ENCODE results near the gene DPEP2. TPM values are rescaled to one million over a fixed set of nuclear protein-coding genes. Genes with fewer than 3 reads are reported as not detected.

DPEP2 gene
- total and polyA plus RNA-seq, 2 of the 13 experiments (the other 11 are each of a cell fraction or from before 2014, with no cell fraction given), result 0.18 TPM; not detected in 1

DNA sequence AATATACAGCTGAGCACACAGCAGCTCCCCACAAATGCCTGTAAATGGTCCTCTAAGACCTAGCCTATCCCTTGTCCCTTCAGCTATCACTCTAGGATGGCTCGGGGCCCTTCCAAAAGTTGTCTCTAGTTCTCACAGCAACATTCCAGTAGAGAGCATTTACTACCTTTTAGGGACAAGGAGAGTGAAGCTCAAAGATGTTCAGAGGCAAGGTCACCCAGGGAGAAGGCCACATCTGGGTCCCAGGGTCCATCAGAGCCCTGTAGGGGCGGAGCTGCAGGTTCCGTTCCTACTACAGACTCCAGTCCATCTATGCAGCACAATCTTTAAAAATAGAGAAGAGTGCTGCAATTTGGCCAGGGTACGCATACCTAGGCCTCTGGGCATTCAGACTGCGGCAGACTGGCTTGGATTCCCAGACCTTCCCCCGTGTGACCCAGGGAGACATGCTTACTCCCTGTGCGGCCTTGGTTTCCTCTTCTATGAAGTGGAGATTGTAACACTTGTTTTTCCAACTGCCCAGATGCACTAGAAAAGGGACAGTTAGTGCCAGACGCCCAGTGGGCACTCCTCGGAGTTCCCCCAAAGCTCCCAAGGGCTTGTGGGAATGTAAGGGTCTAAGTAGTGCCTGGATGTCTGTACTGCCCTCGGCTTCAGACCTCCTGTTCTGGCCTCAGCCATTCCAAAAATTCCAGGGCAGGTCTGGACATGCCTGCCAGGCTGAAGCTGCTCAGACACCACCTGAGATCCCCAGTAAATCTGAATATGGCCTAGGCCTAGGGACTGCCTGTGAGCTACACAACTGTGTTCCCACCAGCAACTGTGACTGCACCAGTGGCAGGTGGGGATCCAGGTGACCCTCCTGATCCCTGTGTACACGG, 33.4 kb downstream of the DPEP2 start (continued):
- TF ChIP-seq, protein P1, sequence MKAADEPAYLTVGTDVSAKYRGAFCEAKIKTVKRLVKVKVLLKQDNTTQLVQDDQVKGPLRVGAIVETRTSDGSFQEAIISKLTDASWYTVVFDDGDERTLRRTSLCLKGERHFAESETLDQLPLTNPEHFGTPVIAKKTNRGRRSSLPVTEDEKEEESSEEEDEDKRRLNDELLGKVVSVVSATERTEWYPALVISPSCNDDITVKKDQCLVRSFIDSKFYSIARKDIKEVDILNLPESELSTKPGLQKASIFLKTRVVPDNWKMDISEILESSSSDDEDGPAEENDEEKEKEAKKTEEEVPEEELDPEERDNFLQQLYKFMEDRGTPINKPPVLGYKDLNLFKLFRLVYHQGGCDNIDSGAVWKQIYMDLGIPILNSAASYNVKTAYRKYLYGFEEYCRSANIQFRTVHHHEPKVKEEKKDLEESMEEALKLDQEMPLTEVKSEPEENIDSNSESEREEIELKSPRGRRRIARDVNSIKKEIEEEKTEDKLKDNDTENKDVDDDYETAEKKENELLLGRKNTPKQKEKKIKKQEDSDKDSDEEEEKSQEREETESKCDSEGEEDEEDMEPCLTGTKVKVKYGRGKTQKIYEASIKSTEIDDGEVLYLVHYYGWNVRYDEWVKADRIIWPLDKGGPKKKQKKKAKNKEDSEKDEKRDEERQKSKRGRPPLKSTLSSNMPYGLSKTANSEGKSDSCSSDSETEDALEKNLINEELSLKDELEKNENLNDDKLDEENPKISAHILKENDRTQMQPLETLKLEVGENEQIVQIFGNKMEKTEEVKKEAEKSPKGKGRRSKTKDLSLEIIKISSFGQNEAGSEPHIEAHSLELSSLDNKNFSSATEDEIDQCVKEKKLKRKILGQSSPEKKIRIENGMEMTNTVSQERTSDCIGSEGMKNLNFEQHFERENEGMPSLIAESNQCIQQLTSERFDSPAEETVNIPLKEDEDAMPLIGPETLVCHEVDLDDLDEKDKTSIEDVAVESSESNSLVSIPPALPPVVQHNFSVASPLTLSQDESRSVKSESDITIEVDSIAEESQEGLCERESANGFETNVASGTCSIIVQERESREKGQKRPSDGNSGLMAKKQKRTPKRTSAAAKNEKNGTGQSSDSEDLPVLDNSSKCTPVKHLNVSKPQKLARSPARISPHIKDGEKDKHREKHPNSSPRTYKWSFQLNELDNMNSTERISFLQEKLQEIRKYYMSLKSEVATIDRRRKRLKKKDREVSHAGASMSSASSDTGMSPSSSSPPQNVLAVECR (CRISPR knock-in tag; IDR thresholded peaks at IDR 0.05; ENCODE audit: borderline replicate concordance), result peak; percentile 35; the same call in 1 of the 2 replicates
- TF ChIP-seq, protein P2, sequence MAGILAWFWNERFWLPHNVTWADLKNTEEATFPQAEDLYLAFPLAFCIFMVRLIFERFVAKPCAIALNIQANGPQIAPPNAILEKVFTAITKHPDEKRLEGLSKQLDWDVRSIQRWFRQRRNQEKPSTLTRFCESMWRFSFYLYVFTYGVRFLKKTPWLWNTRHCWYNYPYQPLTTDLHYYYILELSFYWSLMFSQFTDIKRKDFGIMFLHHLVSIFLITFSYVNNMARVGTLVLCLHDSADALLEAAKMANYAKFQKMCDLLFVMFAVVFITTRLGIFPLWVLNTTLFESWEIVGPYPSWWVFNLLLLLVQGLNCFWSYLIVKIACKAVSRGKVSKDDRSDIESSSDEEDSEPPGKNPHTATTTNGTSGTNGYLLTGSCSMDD (CRISPR knock-in tag; IDR thresholded peaks at IDR 0.05), result no peak
- TF ChIP-seq SAP130 (CRISPR knock-in tag; IDR thresholded peaks at IDR 0.05; ENCODE audit: low read depth) (peak; percentile 27), ZNF530 (CRISPR knock-in tag; IDR thresholded peaks at IDR 0.05; ENCODE audit: low read depth) (no peak), PTBP1 (IDR thresholded peaks at IDR 0.05; ENCODE audit: low read depth, low read length, poor library complexity, severe bottlenecking) (no peak), SNAPC2 (CRISPR knock-in tag; IDR thresholded peaks at IDR 0.05) (no peak), ETV6 (CRISPR knock-in tag; conservative IDR thresholded peaks at IDR 0.05) (no peak), JARID2 (CRISPR knock-in tag; IDR thresholded peaks at IDR 0.05; ENCODE audit: insufficient replicate concordance) (no peak)
- TF ChIP-seq, protein P3, sequence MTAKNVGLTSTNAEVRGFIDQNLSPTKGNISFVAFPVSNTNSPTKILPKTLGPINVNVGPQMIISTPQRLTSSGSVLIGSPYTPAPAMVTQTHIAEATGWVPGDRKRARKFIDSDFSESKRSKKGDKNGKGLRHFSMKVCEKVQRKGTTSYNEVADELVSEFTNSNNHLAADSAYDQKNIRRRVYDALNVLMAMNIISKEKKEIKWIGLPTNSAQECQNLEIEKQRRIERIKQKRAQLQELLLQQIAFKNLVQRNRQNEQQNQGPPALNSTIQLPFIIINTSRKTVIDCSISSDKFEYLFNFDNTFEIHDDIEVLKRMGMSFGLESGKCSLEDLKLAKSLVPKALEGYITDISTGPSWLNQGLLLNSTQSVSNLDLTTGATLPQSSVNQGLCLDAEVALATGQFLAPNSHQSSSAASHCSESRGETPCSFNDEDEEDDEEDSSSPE (CRISPR knock-in tag; IDR thresholded peaks at IDR 0.05), result 0 out of 2 replicates have a peak, but pooled peaks have one; percentile 15
- TF ChIP-seq, protein P4, sequence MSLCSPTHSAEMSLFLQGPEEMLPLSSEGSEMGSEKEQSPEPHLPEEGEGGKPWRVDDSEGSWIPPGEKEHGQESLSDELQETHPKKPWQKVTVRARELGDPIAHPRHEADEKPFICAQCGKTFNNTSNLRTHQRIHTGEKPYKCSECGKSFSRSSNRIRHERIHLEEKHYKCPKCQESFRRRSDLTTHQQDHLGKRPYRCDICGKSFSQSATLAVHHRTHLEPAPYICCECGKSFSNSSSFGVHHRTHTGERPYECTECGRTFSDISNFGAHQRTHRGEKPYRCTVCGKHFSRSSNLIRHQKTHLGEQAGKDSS (CRISPR knock-in tag; IDR thresholded peaks at IDR 0.05; ENCODE audit: borderline replicate concordance, low read depth), result no peak
- TF ChIP-seq, protein P5, sequence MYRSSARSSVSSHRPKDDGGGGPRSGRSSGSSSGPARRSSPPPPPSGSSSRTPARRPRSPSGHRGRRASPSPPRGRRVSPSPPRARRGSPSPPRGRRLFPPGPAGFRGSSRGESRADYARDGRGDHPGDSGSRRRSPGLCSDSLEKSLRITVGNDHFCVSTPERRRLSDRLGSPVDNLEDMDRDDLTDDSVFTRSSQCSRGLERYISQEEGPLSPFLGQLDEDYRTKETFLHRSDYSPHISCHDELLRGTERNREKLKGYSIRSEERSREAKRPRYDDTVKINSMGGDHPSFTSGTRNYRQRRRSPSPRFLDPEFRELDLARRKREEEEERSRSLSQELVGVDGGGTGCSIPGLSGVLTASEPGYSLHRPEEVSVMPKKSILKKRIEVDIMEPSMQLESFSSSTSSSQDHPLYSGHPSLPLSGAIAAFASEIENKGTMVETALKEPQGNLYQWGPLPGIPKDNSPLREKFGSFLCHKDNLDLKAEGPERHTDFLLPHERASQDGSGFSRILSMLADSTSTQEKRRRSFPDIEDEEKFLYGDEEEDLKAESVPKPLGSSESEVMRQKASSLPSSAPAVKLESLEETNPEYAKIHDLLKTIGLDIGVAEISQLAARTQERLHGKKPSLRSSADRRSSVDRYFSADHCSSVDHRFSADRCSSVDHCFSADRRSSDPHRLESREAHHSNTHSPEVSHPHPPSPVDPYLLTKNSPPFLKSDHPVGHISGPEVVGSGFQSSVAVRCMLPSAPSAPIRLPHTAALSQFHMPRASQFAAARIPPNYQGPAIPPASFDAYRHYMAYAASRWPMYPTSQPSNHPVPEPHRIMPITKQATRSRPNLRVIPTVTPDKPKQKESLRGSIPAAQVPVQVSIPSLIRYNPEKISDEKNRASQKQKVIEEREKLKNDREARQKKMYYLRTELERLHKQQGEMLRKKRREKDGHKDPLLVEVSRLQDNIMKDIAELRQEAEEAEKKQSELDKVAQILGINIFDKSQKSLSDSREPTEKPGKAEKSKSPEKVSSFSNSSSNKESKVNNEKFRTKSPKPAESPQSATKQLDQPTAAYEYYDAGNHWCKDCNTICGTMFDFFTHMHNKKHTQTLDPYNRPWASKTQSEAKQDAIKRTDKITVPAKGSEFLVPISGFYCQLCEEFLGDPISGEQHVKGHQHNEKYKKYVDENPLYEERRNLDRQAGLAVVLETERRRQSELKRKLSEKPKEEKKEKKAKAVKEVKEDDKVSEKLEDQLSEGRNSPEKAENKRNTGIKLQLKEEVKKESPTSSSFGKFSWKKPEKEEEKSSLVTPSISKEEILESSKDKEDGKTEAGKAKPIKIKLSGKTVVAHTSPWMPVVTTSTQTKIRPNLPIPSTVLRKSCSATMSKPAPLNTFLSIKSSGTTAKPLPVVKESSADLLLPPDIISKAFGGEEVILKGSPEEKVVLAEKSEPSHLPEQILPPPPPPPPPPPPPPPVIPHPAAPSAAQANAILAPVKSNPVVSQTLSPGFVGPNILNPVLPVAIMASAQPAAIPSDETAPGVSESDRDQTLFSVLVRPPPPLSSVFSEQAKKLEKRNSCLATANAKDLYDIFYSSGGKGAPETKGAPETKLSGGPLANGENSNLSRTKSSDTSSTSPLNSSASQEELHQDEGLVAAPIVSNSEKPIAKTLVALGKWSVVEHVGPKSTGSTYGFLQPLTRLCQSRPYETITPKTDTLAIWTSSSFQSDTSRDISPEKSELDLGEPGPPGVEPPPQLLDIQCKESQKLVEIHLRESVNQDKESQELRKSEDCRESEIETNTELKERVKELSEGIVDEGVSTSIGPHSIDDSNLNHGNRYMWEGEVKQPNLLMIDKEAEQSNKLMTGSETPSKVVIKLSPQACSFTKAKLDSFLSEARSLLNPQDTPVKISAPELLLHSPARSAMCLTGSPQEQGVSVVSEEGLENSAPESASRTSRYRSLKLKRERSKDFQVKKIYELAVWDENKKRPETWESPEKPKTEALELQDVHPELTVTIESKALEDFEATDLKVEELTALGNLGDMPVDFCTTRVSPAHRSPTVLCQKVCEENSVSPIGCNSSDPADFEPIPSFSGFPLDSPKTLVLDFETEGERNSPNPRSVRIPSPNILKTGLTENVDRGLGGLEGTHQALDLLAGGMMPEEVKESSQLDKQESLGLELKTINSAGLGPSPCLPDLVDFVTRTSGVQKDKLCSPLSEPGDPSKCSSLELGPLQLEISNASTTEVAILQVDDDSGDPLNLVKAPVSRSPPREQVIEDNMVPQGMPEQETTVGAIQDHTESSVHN (CRISPR knock-in tag; IDR thresholded peaks at IDR 0.05), result 0 out of 2 replicates have a peak, but pooled peaks have one; percentile 32

All from HepG2 (cell line).